OCI-LY3 (cell line): ENCODE results near the gene NRXN3.

Source experiments
- H2AFZ ChIP-seq: fragments of 200-600, 300-600 bp; shearing (Covaris generic); 2 replicates; pipeline ENCODE4 v1.6.0; 2014; ENCODE audit warnings: antibody characterized with exemption, low read depth, low read length
- H3K27ac ChIP-seq: fragments of 200-600, 300-600 bp; sonication (generic); 2 replicates; pipeline ENCODE4 v1.5.1; 2014; ENCODE audit warnings: mild to moderate bottlenecking, low read length, moderate library complexity, mixed read lengths
- H3K27me3 ChIP-seq: fragments of 200-600, 300-600 bp; sonication (generic); 2 replicates; pipeline ENCODE4 v1.6.1; 2014; ENCODE audit warnings: low read depth, low read length, mixed read lengths
- H3K36me3 ChIP-seq: fragments of 200-600, 300-600 bp; sonication (generic); replicated peaks from 2 replicates; pipeline ENCODE3; 2014; ENCODE audit warnings: low read depth, low read length, mixed read lengths
- H3K4me1 ChIP-seq: fragments of 300-600, 200-600 bp; sonication (generic); 2 replicates; pipeline ENCODE4 v1.6.1; 2014; ENCODE audit warnings: low read length, mixed read lengths
- H3K4me2 ChIP-seq: fragments of 200-600, 300-600 bp; sonication (generic); 2 replicates; pipeline ENCODE4 v1.6.1; 2014; ENCODE audit warnings: low read length, mixed read lengths
- H3K4me3 ChIP-seq: fragments of 300-600, 200-600 bp; sonication (generic); 2 replicates; pipeline ENCODE4 v1.5.1; 2014; ENCODE audit warnings: antibody characterized with exemption, mild to moderate bottlenecking, low read length, moderate library complexity
- H3K79me2 ChIP-seq: fragments of 300-600, 200-600 bp; shearing (Covaris generic); 2 replicates; pipeline ENCODE4 v1.6.1; 2014; ENCODE audit warnings: mild to moderate bottlenecking, low read length, mixed read lengths
- H3K9ac ChIP-seq: fragments of 300-600, 200-600 bp; shearing (Covaris generic); 2 replicates; pipeline ENCODE4 v1.6.0; 2014; ENCODE audit warnings: mild to moderate bottlenecking, low read length, moderate library complexity
- H3K9me3 ChIP-seq: fragments of 200-600, 300-600 bp; shearing (Covaris generic); 2 replicates; pipeline ENCODE4 v1.6.1; 2014; ENCODE audit warnings: low read length, mixed read lengths; ENCODE audit not compliant: insufficient read depth
- H4K20me1 ChIP-seq: fragments of 200-600, 300-600 bp; sonication (generic); 2 replicates; pipeline ENCODE4 v1.6.1; 2016; ENCODE audit warnings: low read length, mixed read lengths; ENCODE audit not compliant: insufficient read depth
- CTCF ChIP-seq: fragments of 200-600, 300-600 bp; sonication (generic); IDR thresholded peaks from 2 replicates; pipeline ENCODE4 v1.5.1; 2014; ENCODE audit warnings: antibody characterized with exemption, low read length, low read depth
- EZH2phosphoT487 ChIP-seq: fragments of 200-600 bp; shearing (Covaris generic); IDR thresholded peaks from 2 replicates; pipeline ENCODE4 v1.6.1; 2018; ENCODE audit warnings: antibody characterized with exemption, mixed run types, low read depth

Gene NRXN3

GRCh38 chr14:78282437-78282836, 112.3 kb downstream of the NRXN3 start:
- Histone ChIP-seq H3K4me3 (no peak overlapping the region), H3K4me1 (no peaks in the 10 kb centered on the region), H2AFZ (no peak overlapping the region), H3K27me3 (peaks cover 8% of the 10 kb centered on the region), H3K4me2 (no peak overlapping the region), H4K20me1 (no peaks in the 10 kb centered on the region), H3K9ac (no peak overlapping the region), H3K79me2 (no peaks in the 10 kb centered on the region), H3K27ac (no peak overlapping the region), H3K36me3 (no peaks in the 10 kb centered on the region), H3K9me3 (no peaks in the 10 kb centered on the region)
- TF ChIP-seq EZH2phosphoT487 (no peak), CTCF (no peak)

- TF ChIP-seq EZH2phosphoT487 (no peak), CTCF (no peak)
- Histone ChIP-seq H3K79me2 (no peaks in the 10 kb centered on the region), H3K27me3 (peaks cover 8% of the 10 kb centered on the region), H3K27ac (no peak overlapping the region), H3K9me3 (no peaks in the 10 kb centered on the region), H3K4me1 (no peaks in the 10 kb centered on the region), H3K9ac (no peak overlapping the region), H3K36me3 (no peaks in the 10 kb centered on the region), H2AFZ (no peak overlapping the region), H4K20me1 (no peaks in the 10 kb centered on the region), H3K4me2 (no peak overlapping the region), H3K4me3 (no peak overlapping the region)
Observed at GRCh38 chr14:78286210-78286609, 116.0 kb downstream of the NRXN3 start.

GRCh38 chr14:78292003-78292402, 121.8 kb downstream of the NRXN3 start:
- Histone ChIP-seq H4K20me1 (no peaks in the 10 kb centered on the region), H3K4me2 (no peak overlapping the region), H3K9ac (no peak overlapping the region), H3K27me3 (peaks cover 22% of the 10 kb centered on the region), H3K27ac (no peak overlapping the region), H2AFZ (no peak overlapping the region), H3K4me1 (peaks cover 8% of the 10 kb centered on the region), H3K9me3 (no peaks in the 10 kb centered on the region), H3K4me3 (no peak overlapping the region), H3K36me3 (no peaks in the 10 kb centered on the region), H3K79me2 (no peaks in the 10 kb centered on the region)
- TF ChIP-seq EZH2phosphoT487 (no peak), CTCF (no peak)

- Histone ChIP-seq H3K4me3 (no peak overlapping the region), H2AFZ (no peak overlapping the region), H3K79me2 (no peaks in the 10 kb centered on the region), H3K4me2 (no peak overlapping the region), H4K20me1 (no peaks in the 10 kb centered on the region), H3K9me3 (no peaks in the 10 kb centered on the region), H3K27me3 (peaks cover 10% of the 10 kb centered on the region), H3K36me3 (no peaks in the 10 kb centered on the region), H3K9ac (no peak overlapping the region), H3K27ac (no peak overlapping the region), H3K4me1 (no peaks in the 10 kb centered on the region)
- no peak for TF ChIP-seq CTCF
- no peak for TF ChIP-seq EZH2phosphoT487
Observed at GRCh38 chr14:78297858-78298257, 127.7 kb downstream of the NRXN3 start.
